Measurements from ENCODE around the gene KCNAB3. TPM values are rescaled to one million over a fixed set of nuclear protein-coding genes. Genes with fewer than 3 reads are reported as not detected.

The KCNAB3 gene
- total RNA-seq, 1 donor from 2014 or later = 0.06 TPM

DNA sequence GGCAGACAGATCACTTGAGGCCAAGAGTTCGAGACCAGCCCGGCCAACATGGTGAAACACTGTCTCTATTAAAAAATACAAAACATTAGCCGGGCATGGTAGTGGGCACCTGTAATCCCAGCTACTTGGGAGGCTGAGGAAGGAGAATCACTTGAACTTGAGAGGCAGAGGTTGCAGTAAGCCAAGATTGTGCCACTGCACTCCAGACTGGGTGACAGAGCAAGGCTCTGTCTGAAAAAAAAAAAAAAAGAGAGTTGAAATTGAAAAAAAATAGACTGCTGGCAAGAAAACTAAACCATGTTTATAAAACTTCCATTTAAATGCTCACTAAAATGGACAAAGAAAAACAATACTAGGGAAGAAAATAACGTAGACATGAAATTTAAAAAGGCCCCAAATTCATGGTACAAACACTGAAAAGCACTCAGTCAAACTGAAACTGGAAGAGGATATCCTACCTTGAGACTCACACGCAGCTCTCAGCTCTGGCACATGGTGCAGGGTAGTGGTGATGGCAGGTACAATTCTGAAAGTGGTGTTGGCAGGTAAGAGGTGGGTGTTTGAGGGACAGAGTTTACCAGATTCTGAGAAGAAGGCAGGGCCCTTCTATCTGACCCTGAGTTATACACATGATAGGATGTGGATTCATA, 21.6 kb upstream of the KCNAB3 start:
- H3K4me3 ChIP-seq (ENCODE audit: low read depth, low read length) = no peak overlapping the region
- no peak for DNase-seq (ENCODE audit: low read depth)
- no peak for TF ChIP-seq CTCF (conservative IDR thresholded peaks at IDR 0.05; ENCODE audit: low read depth, low read length)

DNA sequence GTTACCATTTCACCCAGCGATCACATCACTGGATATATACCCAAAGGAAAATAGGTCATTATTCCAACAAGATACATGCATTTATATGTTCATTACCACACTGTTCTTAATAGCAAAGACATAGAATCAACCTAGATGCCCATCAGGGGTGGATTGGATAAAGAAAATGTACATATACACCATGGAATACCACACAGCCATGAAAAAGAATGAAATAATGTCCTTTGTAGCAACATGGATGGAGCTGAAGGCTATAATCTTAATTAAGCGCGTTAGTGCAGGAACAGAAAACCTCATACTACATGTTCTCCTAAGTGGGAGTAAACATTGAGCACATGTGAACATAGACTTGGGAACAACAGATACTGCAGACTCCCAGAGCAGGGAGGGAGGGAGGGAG, 20.9 kb upstream of the KCNAB3 start:
- TF ChIP-seq CTCF (conservative IDR thresholded peaks at IDR 0.05; ENCODE audit: low read depth, low read length) = no peak

DNA sequence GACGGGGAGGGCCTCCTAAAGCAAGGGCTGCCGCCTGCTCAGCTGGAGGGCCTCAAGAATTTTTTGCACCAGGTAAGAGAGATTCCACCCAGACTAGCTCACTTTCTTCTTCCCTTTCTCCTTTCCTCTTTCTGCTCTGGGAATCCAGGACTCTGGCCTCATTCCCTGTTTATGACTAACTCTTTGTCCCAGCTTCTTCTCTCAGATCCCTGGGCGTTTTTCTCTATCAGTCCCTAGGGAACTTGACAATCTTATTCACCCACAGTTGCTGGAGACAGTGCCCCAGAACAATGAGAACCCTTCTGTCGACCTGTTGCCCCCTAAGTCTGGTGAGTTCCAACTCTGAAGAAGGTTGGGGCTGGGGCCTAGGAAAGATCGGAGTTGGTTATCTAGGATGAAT, 18.0 kb upstream of the KCNAB3 start:
- H3K4me3 ChIP-seq (ENCODE audit: low read depth, low read length) = no peak overlapping the region
- TF ChIP-seq CTCF (conservative IDR thresholded peaks at IDR 0.05; ENCODE audit: low read depth, low read length) = no peak
- DNase-seq (ENCODE audit: low read depth) = no peak

More for the DNA sequence above, 20.9 kb upstream of the KCNAB3 start:
- no peak for DNase-seq (ENCODE audit: low read depth)
- no peak overlapping the region for H3K4me3 ChIP-seq (ENCODE audit: low read depth, low read length)

GRCh38 chr17:7946441-7946840, 16.8 kb upstream of the KCNAB3 start:
- no peak for DNase-seq (ENCODE audit: low read depth)
- no peak for TF ChIP-seq CTCF (conservative IDR thresholded peaks at IDR 0.05; ENCODE audit: low read depth, low read length)
- H3K4me3 ChIP-seq (ENCODE audit: low read depth, low read length) = no peak overlapping the region

DNA sequence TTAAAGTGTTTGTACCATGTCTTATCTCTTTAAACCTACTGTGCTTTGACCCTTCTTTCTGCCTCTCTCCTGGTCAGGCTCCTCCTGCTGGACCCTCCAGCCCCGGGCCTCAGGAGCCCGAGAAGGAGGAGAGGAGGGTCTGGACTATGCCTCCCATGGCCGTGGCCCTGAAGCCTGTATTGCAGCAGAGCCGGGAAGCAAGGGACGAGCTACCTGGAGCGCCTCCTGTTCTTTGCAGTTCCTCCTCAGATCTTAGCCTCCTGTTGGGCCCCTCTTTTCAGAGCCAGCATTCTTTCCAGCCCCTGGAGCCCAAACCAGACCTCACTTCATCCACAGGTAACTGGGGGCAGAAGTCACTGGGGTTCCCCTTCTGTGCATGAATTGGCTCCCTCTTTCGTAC, 16.0 kb upstream of the KCNAB3 start:
- H3K4me3 ChIP-seq (ENCODE audit: low read depth, low read length) = no peak overlapping the region
- DNase-seq (ENCODE audit: low read depth) = no peak
- TF ChIP-seq CTCF (conservative IDR thresholded peaks at IDR 0.05; ENCODE audit: low read depth, low read length) = no peak

DNA sequence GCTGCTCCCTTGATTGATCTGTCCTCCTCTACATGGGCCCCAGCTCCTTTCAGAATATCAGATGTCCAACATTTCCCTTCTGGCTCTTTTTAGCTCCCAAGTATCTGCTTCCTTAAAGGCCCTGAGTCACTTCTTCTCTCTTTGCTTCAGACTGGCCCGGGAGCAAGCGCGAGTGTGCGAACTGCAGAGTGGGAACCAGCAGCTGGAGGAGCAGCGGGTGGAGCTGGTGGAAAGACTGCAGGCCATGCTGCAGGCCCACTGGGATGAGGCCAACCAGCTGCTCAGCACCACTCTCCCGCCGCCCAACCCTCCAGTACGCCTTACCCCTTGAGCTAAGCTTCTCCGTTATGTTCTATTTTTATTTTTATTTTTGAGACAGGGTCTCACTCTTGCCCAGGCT, 14.7 kb upstream of the KCNAB3 start:
- DNase-seq (ENCODE audit: low read depth) = no peak
- H3K4me3 ChIP-seq (ENCODE audit: low read depth, low read length) = no peak overlapping the region

More for the DNA sequence above, 14.7 kb upstream of the KCNAB3 start:
- no peak for TF ChIP-seq CTCF (conservative IDR thresholded peaks at IDR 0.05; ENCODE audit: low read depth, low read length)
